Stimulated activated CD8-positive, alpha-beta memory T cell treated with anti-CD3 and anti-CD28 coated beads, Interleukin-15, amount 100 ng/mL, for 48 hours (primary cell): ENCODE data around the gene PIGA.
"Not testable (repeated sequence)": the region's sequence is repeated elsewhere in the genome, so short reads cannot be mapped to it uniquely, and the experiment has no call there.

Experiments
- DNase-seq, 2 donors: peaks; one replicate each; pipeline ENCODE4 v3.0.0-alpha.2; 2020; ENCODE audit warnings: low read depth in 2 of 2

PIGA gene

GRCh38 chrX:15321447-15321846, 13.9 kb downstream of the PIGA start:
- DNase-seq: no peak

GRCh38 chrX:15320297-15320696, 15.0 kb downstream of the PIGA start:
- DNase-seq: no peak

- DNase-seq: no peak
These were observed 16.2 kb downstream of the PIGA start for GRCh38 chrX:15319075-15319474.

- no peak for DNase-seq
These were observed 19.8 kb downstream of the PIGA start, which contains the start of gene ASB11 for GRCh38 chrX:15315509-15315908. Gene ASB11 (minus strand): TSS chrX:15315640. CDS start chrX:15315605, 35 bp downstream.

- DNase-seq: no peak
These were observed 20.9 kb downstream of the PIGA start for GRCh38 chrX:15314472-15314871.

- no peak for DNase-seq
These were observed 24.2 kb downstream of the PIGA start for GRCh38 chrX:15311119-15311518.

- DNase-seq: no peak
These were observed 25.2 kb downstream of the PIGA start for GRCh38 chrX:15310117-15310516.

GRCh38 chrX:15305899-15306298, 29.4 kb downstream of the PIGA start:
- not testable (repeated sequence) for DNase-seq

- peak; percentile 2 to 25 for DNase-seq
These were observed 33.4 kb downstream of the PIGA start for GRCh38 chrX:15301924-15302323.

GRCh38 chrX:15299941-15300851, 35.1 kb downstream of the PIGA start:
- no peak for DNase-seq

GRCh38 chrX:15298780-15299179, 36.5 kb downstream of the PIGA start:
- no peak for DNase-seq

GRCh38 chrX:15298201-15298600, 37.1 kb downstream of the PIGA start:
- DNase-seq: no peak

- no peak for DNase-seq
These were observed 41.9 kb downstream of the PIGA start for GRCh38 chrX:15293451-15293850.

GRCh38 chrX:15292861-15293260, 42.5 kb downstream of the PIGA start:
- DNase-seq: no peak

GRCh38 chrX:15277604-15278003, 57.7 kb downstream of the PIGA start:
- no peak for DNase-seq

- DNase-seq: no peak
These were observed 60.4 kb downstream of the PIGA start for GRCh38 chrX:15274946-15275345.

- not testable (repeated sequence) for DNase-seq
These were observed 62.0 kb downstream of the PIGA start for GRCh38 chrX:15273275-15273674.

- no peak for DNase-seq
These were observed 63.6 kb downstream of the PIGA start for GRCh38 chrX:15271757-15272156.

GRCh38 chrX:15269618-15270521, 65.5 kb downstream of the PIGA start, which contains the start of gene ASB9:
Gene ASB9 (minus strand): TSS chrX:15270083. CDS start chrX:15269874, 209 bp downstream.
- no peak for DNase-seq
